Activated B cell treated with CpG ODN at 0.5 μM for 24 hours (primary cell): ENCODE measurements around the gene WBP1L. TPM values are rescaled to one million over a fixed set of nuclear protein-coding genes. Genes with fewer than 3 reads are reported as not detected.

Experiments used
- ATAC-seq: fragments of 200-7000 bp; cut with Tn5 transposase; one replicate; pipeline ENCODE4 v1.10.0; 2021; ENCODE audit warnings: low read depth, mild to moderate bottlenecking, moderate library complexity
- CTCF ChIA-PET: fragments of 350-600 bp; sonication (Branson Sonifier 250); formaldehyde crosslinking; loops from one replicate; lab custom pipeline; 2021; ENCODE audit warnings: antibody characterized with exemption; lab: Charles Lee
- POLR2A ChIA-PET: fragments of 350-600 bp; sonication (Branson Sonifier 250); formaldehyde crosslinking; loops from one replicate; lab custom pipeline; 2021; ENCODE audit warnings: antibody characterized with exemption; lab: Charles Lee
- DNase-seq: peaks from one replicate; pipeline ENCODE4 v3.0.0; 2022
- H3K27ac Mint-ChIP-seq: one replicate; pipeline ENCODE4 v1.8.0; 2020; ENCODE audit warnings: mixed read lengths
- H3K27me3 Mint-ChIP-seq: one replicate; pipeline ENCODE4 v1.8.0; 2021; ENCODE audit warnings: mixed read lengths
- H3K36me3 Mint-ChIP-seq: one replicate; pipeline ENCODE4 v1.8.0; 2021; ENCODE audit warnings: low read depth, mixed read lengths
- H3K4me1 Mint-ChIP-seq: one replicate; pipeline ENCODE4 v1.8.0; 2021; ENCODE audit warnings: mixed read lengths
- H3K4me3 Mint-ChIP-seq: one replicate; pipeline ENCODE4 v1.8.0; 2020; ENCODE audit warnings: mild to moderate bottlenecking, mixed read lengths
- H3K9me3 Mint-ChIP-seq: one replicate; pipeline ENCODE4 v1.8.0; 2020; ENCODE audit warnings: mixed read lengths
- CTCF ChIP-seq: fragments of 200-600 bp; IDR thresholded peaks from one replicate; pipeline ENCODE4 v1.8.0; 2022; ENCODE audit warnings: antibody characterized with exemption, mild to moderate bottlenecking
- intact Hi-C: fragments of 100-400 bp; cut with micrococcal nuclease; formaldehyde crosslinking; loops from one replicate; pipeline ENCODE4 v1.15.1; 2024
- total RNA-seq: library from RNA; stranded (reverse); gene quantifications from 2 replicates; pipeline ENCODE4 v1.2.3, GENCODE V29; 2022

WBP1L gene
- total RNA-seq, 1 donor from 2014 or later: 30.5 TPM

GRCh38 chr10:102729029-102730026, 14.4 kb upstream of the WBP1L start:
- ChIA-PET POLR2A (interaction anchor here (0.6 kb wide), 1 partner anchor 335 kb away, joined by 3 read pairs; no protein-coding TSS in a partner anchor), CTCF (interaction anchor here (2.3 kb wide), 1 partner anchor 172 kb away, joined by 6 read pairs; no protein-coding TSS in a partner anchor)
- H3K36me3 Mint-ChIP-seq: peaks cover 66% of the 10 kb centered on the region
- H3K4me1 Mint-ChIP-seq: no peaks in the 10 kb centered on the region
- H3K9me3 Mint-ChIP-seq: no peaks in the 10 kb centered on the region
- ATAC-seq (peak; percentile 78), DNase-seq (peak; percentile 37)
- H3K27me3 Mint-ChIP-seq: no peaks in the 10 kb centered on the region
- no peak for TF ChIP-seq CTCF
- intact Hi-C loops: loop anchor here (1.0 kb wide), 4 partner anchors 188 to 605 kb away; no protein-coding TSS in a partner anchor
- no peak overlapping the region for H3K27ac Mint-ChIP-seq
- no peak overlapping the region for H3K4me3 Mint-ChIP-seq

- DNase-seq (no peak), ATAC-seq (no peak)
- Mint-ChIP-seq H3K9me3 (no peaks in the 10 kb centered on the region), H3K27me3 (no peaks in the 10 kb centered on the region), H3K36me3 (peaks cover 68% of the 10 kb centered on the region), H3K4me3 (no peak overlapping the region), H3K27ac (no peak overlapping the region), H3K4me1 (no peaks in the 10 kb centered on the region)
- no peak for TF ChIP-seq CTCF
- CTCF ChIA-PET: interaction anchor here (1.3 to 2.3 kb wide), 3 partner anchors 20 to 186 kb away, joined by 4 to 6 read pairs (median 4); partner anchors contain the start of gene CNNM2
- intact Hi-C loops: no loop called here
- POLR2A ChIA-PET: interaction anchor here (0.7 kb wide), 1 partner anchor 87 kb away, joined by 3 read pairs; the partner anchor contains the start of gene TRIM8
Observed at GRCh38 chr10:102731222-102731800, 12.4 kb upstream of the WBP1L start.

GRCh38 chr10:102732661-102733060, 11.1 kb upstream of the WBP1L start:
- Mint-ChIP-seq H3K9me3 (no peaks in the 10 kb centered on the region), H3K4me1 (no peaks in the 10 kb centered on the region), H3K36me3 (peaks cover 61% of the 10 kb centered on the region), H3K4me3 (no peak overlapping the region), H3K27ac (no peak overlapping the region), H3K27me3 (no peaks in the 10 kb centered on the region)
- CTCF ChIA-PET: interaction anchor here (1.3 kb wide), 1 partner anchor 21 kb away, joined by 4 read pairs; no protein-coding TSS in a partner anchor
- DNase-seq: no peak
- POLR2A ChIA-PET: no interaction called here
- intact Hi-C loops: no loop called here
- no peak for ATAC-seq
- TF ChIP-seq CTCF: no peak

- ChIA-PET CTCF (no interaction called here), POLR2A (no interaction called here)
- H3K27ac Mint-ChIP-seq: no peak overlapping the region
Observed at GRCh38 chr10:102735065-102735562, 8.6 kb upstream of the WBP1L start.

More at GRCh38 chr10:102735065-102735562, 8.6 kb upstream of the WBP1L start:
- Mint-ChIP-seq H3K4me3 (no peak overlapping the region), H3K36me3 (peaks cover 45% of the 10 kb centered on the region), H3K27me3 (no peaks in the 10 kb centered on the region), H3K4me1 (peaks cover 4% of the 10 kb centered on the region), H3K9me3 (no peaks in the 10 kb centered on the region)
- intact Hi-C loops: no loop called here
- ATAC-seq (no peak), DNase-seq (no peak)
- no peak for TF ChIP-seq CTCF
